ENCODE measurements around the gene BRIP1.
"Not testable (repeated sequence)": the region's sequence is repeated elsewhere in the genome, so short reads cannot be mapped to it uniquely, and the experiment has no call there.

GRCh38 chr17:61774087-61774486 is 89.2 kb downstream of the BRIP1 start:
- TF ChIP-seq, protein P1, sequence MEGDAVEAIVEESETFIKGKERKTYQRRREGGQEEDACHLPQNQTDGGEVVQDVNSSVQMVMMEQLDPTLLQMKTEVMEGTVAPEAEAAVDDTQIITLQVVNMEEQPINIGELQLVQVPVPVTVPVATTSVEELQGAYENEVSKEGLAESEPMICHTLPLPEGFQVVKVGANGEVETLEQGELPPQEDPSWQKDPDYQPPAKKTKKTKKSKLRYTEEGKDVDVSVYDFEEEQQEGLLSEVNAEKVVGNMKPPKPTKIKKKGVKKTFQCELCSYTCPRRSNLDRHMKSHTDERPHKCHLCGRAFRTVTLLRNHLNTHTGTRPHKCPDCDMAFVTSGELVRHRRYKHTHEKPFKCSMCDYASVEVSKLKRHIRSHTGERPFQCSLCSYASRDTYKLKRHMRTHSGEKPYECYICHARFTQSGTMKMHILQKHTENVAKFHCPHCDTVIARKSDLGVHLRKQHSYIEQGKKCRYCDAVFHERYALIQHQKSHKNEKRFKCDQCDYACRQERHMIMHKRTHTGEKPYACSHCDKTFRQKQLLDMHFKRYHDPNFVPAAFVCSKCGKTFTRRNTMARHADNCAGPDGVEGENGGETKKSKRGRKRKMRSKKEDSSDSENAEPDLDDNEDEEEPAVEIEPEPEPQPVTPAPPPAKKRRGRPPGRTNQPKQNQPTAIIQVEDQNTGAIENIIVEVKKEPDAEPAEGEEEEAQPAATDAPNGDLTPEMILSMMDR (IDR thresholded peaks at IDR 0.05): not testable (repeated sequence)
- not testable (repeated sequence) for TF ChIP-seq POLR2A (IDR thresholded peaks at IDR 0.05)

Measured in testis (tissue), 2 donors.